ENCODE data around the gene C19orf38.
A peak's percentile ranks its signal among the peaks of the same experiment; 100 is the strongest.
"Not testable (repeated sequence)": the region's sequence is repeated elsewhere in the genome, so short reads cannot be mapped to it uniquely, and the experiment has no call there.

Gene C19orf38

GRCh38 chr19:10864538-10864899 is 16.3 kb downstream of the C19orf38 start:
- peak; percentile 88 for DNase-seq (ENCODE audit: extremely low spot score)
- TF ChIP-seq CTCF (IDR thresholded peaks at IDR 0.05; ENCODE audit: control extremely low read depth, extremely low read depth, low read depth, missing control alignments) = peak; percentile 93
- ChIA-PET POLR2A (interaction anchor here (1.1 kb wide), 1 partner anchor 147 kb away, joined by 4 read pairs; no protein-coding TSS in a partner anchor), CTCF (interaction anchor here (0.6 to 6.4 kb wide), 50 partner anchors 9 to 448 kb away, joined by 3 to 107 read pairs (median 4); partner anchors contain the start of genes C19orf38, DNM2, QTRT1 and TMED1)

- DNase-seq (ENCODE audit: extremely low spot score) = no peak
- no peak for TF ChIP-seq CTCF (IDR thresholded peaks at IDR 0.05; ENCODE audit: control extremely low read depth, extremely low read depth, low read depth, missing control alignments)
- ChIA-PET POLR2A (no interaction called here), CTCF (interaction anchor here (0.6 to 6.4 kb wide), 7 partner anchors 8 to 449 kb away, joined by 3 to 107 read pairs (median 6); partner anchors contain the start of genes C19orf38, DNM2 and TMED1)
These were observed 18.3 kb downstream of the C19orf38 start for GRCh38 chr19:10866495-10866894.

- ChIA-PET POLR2A (no interaction called here), CTCF (interaction anchor here (1.7 kb wide), 1 partner anchor 10 kb away, joined by 10 read pairs; no protein-coding TSS in a partner anchor)
- no peak for DNase-seq (ENCODE audit: extremely low spot score)
- no peak for TF ChIP-seq CTCF (IDR thresholded peaks at IDR 0.05; ENCODE audit: control extremely low read depth, extremely low read depth, low read depth, missing control alignments)
These were observed 20.8 kb downstream of the C19orf38 start for GRCh38 chr19:10868872-10869547.

- CTCF ChIA-PET = interaction anchor here (1.0 to 2.3 kb wide), 3 partner anchors 9 to 152 kb away, joined by 3 to 13 read pairs (median 11); partner anchors contain the start of gene DNM2
- DNase-seq (ENCODE audit: extremely low spot score); POLR2A ChIA-PET: not testable (repeated sequence)
These were observed 21.7 kb downstream of the C19orf38 start for GRCh38 chr19:10869872-10870311.

- ChIA-PET CTCF (interaction anchor here (0.5 to 2.7 kb wide), 14 partner anchors 9 to 169 kb away, joined by 3 to 13 read pairs (median 4); partner anchors contain the start of genes DNM2, QTRT1, TIMM29 and TMED1), POLR2A (interaction anchor here (0.5 to 0.6 kb wide), 2 partner anchors 530 to 688 kb away, joined by 3 read pairs; no protein-coding TSS in a partner anchor)
These were observed 22.3 kb downstream of the C19orf38 start for GRCh38 chr19:10870501-10870954.

GRCh38 chr19:10870955-10871603 is 22.9 kb downstream of the C19orf38 start, which contains the start of gene CARM1:
Gene CARM1 (plus strand): TSS chr19:10871553. CDS start chr19:10871703, 150 bp downstream.
- peak; percentile 98 for TF ChIP-seq CTCF (IDR thresholded peaks at IDR 0.05; ENCODE audit: control extremely low read depth, extremely low read depth, low read depth, missing control alignments)
- POLR2A ChIA-PET = interaction anchor here (0.5 to 0.6 kb wide), 2 partner anchors 530 to 687 kb away, joined by 3 read pairs; no protein-coding TSS in a partner anchor
- CTCF ChIA-PET = interaction anchor here (0.5 to 2.7 kb wide), 13 partner anchors 9 to 169 kb away, joined by 3 to 13 read pairs (median 4); partner anchors contain the start of genes DNM2, QTRT1, TIMM29 and TMED1
- DNase-seq (ENCODE audit: extremely low spot score) = peak; percentile 100

More at GRCh38 chr19:10870501-10870954, 22.3 kb downstream of the C19orf38 start:
- TF ChIP-seq CTCF (IDR thresholded peaks at IDR 0.05; ENCODE audit: control extremely low read depth, extremely low read depth, low read depth, missing control alignments) = no peak
- no peak for DNase-seq (ENCODE audit: extremely low spot score)

Data from GM10248 (cell line).